Measurements from ENCODE around the gene LIM2. TPM values are rescaled to one million over a fixed set of nuclear protein-coding genes. Genes with fewer than 3 reads are reported as not detected.
A peak's percentile ranks its signal among the peaks of the same experiment; 100 is the strongest.

The LIM2 gene
- total and polyA plus RNA-seq, 9 of the 15 experiments (the other 6 are each of a cell fraction or from before 2014, with no cell fraction given) = 0.07 to 0.45 (median 0.18) TPM; not detected in 4

DNA sequence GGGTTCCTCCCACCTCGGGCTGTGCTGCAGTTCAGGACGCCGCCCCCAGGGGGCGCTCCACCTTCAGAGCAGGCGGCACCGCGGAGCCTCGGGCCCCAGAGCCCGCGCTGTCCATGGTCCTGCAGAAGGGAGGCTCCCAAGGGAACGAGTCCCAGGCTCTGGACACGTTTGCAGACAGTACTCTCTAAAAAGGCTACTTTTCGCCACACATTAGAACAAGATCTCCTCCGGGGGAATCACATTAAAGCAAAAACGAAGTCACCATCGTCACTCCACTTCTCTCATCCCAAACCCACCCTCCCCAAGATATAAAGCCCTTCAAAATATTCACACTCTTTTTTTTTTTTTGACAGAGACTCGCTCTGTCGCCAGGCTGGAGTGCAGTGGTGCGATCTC is 34.3 kb upstream of the LIM2 start (continued):
- TF ChIP-seq, protein P1, sequence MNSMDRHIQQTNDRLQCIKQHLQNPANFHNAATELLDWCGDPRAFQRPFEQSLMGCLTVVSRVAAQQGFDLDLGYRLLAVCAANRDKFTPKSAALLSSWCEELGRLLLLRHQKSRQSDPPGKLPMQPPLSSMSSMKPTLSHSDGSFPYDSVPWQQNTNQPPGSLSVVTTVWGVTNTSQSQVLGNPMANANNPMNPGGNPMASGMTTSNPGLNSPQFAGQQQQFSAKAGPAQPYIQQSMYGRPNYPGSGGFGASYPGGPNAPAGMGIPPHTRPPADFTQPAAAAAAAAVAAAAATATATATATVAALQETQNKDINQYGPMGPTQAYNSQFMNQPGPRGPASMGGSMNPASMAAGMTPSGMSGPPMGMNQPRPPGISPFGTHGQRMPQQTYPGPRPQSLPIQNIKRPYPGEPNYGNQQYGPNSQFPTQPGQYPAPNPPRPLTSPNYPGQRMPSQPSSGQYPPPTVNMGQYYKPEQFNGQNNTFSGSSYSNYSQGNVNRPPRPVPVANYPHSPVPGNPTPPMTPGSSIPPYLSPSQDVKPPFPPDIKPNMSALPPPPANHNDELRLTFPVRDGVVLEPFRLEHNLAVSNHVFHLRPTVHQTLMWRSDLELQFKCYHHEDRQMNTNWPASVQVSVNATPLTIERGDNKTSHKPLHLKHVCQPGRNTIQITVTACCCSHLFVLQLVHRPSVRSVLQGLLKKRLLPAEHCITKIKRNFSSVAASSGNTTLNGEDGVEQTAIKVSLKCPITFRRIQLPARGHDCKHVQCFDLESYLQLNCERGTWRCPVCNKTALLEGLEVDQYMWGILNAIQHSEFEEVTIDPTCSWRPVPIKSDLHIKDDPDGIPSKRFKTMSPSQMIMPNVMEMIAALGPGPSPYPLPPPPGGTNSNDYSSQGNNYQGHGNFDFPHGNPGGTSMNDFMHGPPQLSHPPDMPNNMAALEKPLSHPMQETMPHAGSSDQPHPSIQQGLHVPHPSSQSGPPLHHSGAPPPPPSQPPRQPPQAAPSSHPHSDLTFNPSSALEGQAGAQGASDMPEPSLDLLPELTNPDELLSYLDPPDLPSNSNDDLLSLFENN (IDR thresholded peaks at IDR 0.05; ENCODE audit: low read depth in 2 of 2, low read length in 2 of 2) = 0 out of 4 replicates have a peak, but pooled peaks of 1 of the 2 experiments have one; percentile 43
- TF ChIP-seq, protein P2, sequence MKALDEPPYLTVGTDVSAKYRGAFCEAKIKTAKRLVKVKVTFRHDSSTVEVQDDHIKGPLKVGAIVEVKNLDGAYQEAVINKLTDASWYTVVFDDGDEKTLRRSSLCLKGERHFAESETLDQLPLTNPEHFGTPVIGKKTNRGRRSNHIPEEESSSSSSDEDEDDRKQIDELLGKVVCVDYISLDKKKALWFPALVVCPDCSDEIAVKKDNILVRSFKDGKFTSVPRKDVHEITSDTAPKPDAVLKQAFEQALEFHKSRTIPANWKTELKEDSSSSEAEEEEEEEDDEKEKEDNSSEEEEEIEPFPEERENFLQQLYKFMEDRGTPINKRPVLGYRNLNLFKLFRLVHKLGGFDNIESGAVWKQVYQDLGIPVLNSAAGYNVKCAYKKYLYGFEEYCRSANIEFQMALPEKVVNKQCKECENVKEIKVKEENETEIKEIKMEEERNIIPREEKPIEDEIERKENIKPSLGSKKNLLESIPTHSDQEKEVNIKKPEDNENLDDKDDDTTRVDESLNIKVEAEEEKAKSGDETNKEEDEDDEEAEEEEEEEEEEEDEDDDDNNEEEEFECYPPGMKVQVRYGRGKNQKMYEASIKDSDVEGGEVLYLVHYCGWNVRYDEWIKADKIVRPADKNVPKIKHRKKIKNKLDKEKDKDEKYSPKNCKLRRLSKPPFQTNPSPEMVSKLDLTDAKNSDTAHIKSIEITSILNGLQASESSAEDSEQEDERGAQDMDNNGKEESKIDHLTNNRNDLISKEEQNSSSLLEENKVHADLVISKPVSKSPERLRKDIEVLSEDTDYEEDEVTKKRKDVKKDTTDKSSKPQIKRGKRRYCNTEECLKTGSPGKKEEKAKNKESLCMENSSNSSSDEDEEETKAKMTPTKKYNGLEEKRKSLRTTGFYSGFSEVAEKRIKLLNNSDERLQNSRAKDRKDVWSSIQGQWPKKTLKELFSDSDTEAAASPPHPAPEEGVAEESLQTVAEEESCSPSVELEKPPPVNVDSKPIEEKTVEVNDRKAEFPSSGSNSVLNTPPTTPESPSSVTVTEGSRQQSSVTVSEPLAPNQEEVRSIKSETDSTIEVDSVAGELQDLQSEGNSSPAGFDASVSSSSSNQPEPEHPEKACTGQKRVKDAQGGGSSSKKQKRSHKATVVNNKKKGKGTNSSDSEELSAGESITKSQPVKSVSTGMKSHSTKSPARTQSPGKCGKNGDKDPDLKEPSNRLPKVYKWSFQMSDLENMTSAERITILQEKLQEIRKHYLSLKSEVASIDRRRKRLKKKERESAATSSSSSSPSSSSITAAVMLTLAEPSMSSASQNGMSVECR (CRISPR knock-in tag; IDR thresholded peaks at IDR 0.05) = peak; percentile 98
- peak; percentile 99 for TF ChIP-seq EHMT2 (IDR thresholded peaks at IDR 0.05)
- TF ChIP-seq RAD21 (CRISPR knock-in tag; conservative IDR thresholded peaks at IDR 0.05 in 1 of 2, IDR thresholded peaks at IDR 0.05 in 1 of 2) = peak; percentile 98 to 100
- peak; percentile 40; the same call in 1 of the 2 replicates for TF ChIP-seq HCFC1 (IDR thresholded peaks at IDR 0.05; ENCODE audit: low read depth, low read length)
- TF ChIP-seq DIDO1 (tag; IDR thresholded peaks at IDR 0.05; ENCODE audit: low read depth) = no peak
- TF ChIP-seq MXI1 (IDR thresholded peaks at IDR 0.05; ENCODE audit: low read depth, low read length) = peak; percentile 67; the same call in 1 of the 2 replicates
- TF ChIP-seq KLF1 (tag; IDR thresholded peaks at IDR 0.05) = peak; percentile 50; the same call in 1 of the 2 replicates
- no peak for TF ChIP-seq BRD4 (IDR thresholded peaks at IDR 0.05)
- TF ChIP-seq, protein P3, sequence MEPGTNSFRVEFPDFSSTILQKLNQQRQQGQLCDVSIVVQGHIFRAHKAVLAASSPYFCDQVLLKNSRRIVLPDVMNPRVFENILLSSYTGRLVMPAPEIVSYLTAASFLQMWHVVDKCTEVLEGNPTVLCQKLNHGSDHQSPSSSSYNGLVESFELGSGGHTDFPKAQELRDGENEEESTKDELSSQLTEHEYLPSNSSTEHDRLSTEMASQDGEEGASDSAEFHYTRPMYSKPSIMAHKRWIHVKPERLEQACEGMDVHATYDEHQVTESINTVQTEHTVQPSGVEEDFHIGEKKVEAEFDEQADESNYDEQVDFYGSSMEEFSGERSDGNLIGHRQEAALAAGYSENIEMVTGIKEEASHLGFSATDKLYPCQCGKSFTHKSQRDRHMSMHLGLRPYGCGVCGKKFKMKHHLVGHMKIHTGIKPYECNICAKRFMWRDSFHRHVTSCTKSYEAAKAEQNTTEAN (CRISPR knock-in tag; IDR thresholded peaks at IDR 0.05) = peak; percentile 92
- peak; percentile 69; the same call in 1 of the 2 replicates for TF ChIP-seq ZBTB1 (CRISPR knock-in tag; IDR thresholded peaks at IDR 0.05; ENCODE audit: borderline replicate concordance, low read depth)
- peak in 1 of 2 experiments; percentile 29; a peak in 1 of 3 replicates for TF ChIP-seq CBX3 (IDR thresholded peaks at IDR 0.05; ENCODE audit: borderline replicate concordance in 1 of 2, low read length in 2 of 2)
- TF ChIP-seq BHLHE40 (IDR thresholded peaks at IDR 0.05; ENCODE audit: low read length) = peak; percentile 38; the same call in 1 of the 2 replicates
- TF ChIP-seq, protein P4, sequence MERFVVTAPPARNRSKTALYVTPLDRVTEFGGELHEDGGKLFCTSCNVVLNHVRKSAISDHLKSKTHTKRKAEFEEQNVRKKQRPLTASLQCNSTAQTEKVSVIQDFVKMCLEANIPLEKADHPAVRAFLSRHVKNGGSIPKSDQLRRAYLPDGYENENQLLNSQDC (CRISPR knock-in tag; IDR thresholded peaks at IDR 0.05) = no peak
- no peak for TF ChIP-seq TEAD4 (IDR thresholded peaks at IDR 0.05; ENCODE audit: low read length)
- TF ChIP-seq TEAD4 (CRISPR knock-in tag; IDR thresholded peaks at IDR 0.05; ENCODE audit: borderline replicate concordance) = peak; percentile 91; the same call in 1 of the 2 replicates
- TF ChIP-seq LCOR (CRISPR knock-in tag; IDR thresholded peaks at IDR 0.05) = peak; percentile 99
